NCI-H774 (cell line): Measurements from ENCODE around the gene EXOC4.

ENCODE experiments used
- DNase-seq: peaks from one replicate; lab custom pipeline; 2025; lab: John Stamatoyannopoulos, UW

Gene EXOC4

DNA sequence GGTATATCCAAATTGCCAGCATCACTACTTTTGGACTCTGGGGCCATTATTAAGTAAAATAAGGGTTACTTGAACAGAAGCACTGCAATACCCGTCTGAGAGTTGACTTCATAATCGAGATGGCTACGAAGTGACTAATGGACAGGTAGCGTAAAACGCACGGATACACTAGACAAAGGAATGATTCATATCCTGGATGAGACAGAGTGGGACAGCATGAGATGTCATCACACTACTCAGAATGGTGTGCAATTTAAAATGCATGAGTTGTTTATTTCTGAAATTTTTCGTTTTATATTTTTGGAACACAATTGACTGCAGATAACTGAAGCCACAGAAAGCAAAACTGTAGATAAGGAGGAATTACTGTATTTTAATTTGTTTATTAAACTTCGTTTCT, 452.7 kb downstream of the EXOC4 start:
- DNase-seq, result no peak

DNA sequence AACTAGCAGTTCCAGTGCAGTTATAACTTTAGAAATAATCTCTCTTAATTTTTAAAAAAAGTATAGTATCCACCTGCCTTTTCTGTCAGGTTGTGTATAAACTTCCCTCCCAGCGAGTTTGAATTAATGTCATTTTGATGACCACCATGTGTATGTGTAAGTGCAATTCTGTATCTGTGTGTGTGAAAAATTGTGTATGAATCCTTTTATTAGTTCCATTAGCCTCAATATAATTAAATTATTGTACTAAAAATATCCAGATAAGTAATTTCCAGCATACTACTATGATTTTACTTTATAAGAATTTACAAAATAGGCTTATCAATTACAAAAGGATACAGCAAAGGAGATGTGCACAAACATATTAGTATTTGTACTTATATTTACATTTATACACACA, 453.1 kb downstream of the EXOC4 start:
- DNase-seq, result no peak

DNA sequence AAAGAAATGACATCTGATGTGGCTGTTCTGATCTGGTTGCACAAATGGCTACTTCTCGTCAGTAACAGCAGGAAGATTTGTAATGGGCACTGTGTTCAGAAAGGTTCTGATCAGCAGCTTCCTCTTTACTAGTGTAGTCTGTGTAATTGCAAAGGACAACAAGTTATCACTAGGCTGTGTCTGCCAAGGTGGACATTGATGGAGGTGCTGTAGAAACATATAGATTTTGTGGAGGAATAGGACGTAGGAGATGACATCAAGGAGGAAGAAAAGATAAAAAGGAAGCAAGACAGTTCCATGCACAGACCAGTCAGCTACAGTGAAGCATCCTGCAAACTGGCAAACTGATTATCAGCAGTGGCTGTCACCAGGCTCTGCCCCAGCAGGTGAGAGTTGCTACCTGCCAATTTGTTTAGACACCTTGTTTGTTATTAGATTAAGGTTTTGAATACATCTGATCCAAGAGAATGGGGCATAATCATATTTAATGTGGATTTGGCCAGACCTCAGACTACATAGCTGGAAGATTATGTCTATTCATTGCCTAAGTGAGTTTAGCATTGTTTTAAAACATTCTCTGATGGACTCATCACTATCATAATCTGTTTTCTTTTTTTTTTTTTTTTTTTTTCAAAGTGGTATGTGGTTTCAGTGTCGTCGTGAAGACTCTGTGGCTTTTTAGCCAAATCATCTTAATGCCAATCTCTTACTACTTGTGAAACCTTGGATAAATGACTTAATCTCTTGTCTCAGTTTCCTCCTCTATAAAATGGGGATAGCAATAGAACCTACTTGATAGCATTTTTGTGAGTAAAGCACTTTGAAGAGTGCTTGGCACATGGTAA, 456.4 kb downstream of the EXOC4 start:
- DNase-seq, result no peak

DNA sequence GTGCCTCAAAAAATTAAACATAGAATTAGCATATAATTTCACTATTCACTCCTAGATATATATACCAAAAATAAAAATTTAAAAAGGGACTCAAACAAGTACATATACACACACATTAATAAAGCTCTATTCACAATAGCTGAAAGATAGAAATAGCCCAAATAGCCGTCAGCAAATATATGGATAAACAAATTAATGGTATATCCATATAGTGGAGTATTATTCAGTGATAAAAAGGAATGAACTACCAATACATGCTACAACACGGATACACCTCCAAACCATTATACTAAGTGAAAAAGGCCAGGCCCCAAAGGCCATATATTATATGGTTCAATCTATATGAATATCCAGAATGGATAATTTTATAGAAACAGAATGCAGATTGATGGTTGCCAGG, 459.7 kb downstream of the EXOC4 start:
- no peak for DNase-seq

DNA sequence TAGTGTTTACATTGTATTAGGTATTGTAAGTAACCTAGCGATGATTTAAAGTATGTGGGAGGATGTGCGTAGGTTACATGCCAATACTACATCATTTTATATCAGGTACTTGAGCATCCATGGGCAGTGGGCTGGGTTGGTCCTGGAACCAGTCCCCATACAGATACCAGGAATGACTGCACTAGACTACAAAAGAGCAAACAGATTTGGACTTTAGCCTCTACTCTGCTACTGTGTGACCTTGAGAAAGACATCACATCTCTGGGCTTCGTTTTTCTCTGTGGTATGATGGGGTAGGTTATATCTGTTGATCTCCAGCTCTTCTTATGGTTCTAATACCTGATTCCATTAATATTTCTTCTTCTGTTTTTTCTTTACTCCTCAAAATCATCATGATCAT, 461.8 kb downstream of the EXOC4 start:
- DNase-seq, result no peak

DNA sequence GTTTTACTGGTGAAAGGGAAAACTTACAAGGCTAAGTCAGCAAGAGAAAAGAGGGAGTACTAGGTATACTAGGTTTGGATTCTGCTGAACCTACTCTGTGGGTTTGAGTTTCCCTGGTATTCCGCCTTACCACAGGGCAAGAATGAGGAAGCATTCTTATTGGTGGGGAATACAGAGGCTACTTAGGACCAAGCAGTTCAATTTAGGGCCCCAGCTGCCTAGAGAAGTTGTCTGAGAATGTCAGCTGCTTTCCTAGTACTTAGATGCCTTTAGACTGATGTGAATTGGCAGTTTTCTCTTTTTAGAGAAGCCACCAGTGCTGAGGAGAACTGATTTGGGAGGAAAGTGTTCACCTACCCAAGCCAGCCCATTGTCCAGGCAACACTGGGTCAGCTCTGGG, 465.3 kb downstream of the EXOC4 start:
- no peak for DNase-seq

DNA sequence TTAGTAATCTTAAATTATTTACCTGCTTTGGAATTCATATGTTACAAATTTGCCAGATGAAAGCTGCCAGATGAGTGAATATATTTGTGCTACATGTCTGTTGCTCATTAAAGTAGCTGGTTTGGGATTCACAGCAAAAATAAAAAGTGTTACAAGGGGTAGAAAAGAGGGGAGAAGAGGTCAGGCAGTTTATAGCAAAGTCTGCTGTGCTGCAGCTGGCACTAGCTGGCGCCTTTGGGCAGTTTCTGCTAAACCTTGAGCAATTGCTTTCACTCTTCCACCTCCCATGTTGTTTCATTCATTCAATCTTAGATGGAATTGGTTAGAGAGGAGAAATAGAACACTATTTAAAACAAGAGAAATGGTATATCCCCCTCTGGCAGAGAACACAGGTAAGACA, 470.2 kb downstream of the EXOC4 start:
- DNase-seq, result no peak

DNA sequence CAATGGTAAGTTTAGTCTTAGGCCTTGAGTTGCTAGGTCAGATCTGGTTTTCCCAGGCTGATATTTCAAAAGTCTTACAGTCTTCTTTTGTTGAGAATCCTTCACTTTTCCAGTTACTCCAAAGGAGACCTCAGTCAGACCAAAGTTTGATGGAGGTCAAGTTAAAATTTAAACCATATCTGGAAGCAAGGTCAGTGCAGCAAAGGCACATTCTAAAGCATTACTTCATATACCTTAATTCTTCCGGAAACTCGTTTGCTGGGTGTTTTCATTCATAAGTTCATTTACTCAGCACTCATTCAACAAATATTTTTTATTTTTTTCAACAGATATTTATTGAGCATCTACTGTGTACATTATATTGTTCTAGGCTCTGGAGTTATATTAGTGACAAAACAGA, 471.3 kb downstream of the EXOC4 start:
- DNase-seq, result no peak

DNA sequence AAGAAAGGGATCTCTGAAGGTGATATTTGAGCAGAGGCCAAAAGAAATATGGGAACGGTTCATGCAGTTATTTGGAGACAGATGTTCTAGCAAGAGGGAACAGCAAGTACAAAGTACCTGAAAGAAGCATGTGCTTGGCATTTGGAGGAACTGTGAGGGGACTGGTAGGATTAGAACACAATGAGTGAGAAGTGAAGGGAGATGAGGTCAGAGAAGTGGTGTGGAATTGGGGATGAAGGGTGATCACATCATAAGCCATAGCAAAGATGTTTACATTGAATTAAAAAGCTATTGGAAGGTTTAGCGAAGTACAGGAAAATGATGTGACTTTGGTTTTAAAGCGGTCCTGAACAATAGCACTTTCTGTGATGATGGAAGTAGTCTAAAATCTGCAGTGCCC, 471.8 kb downstream of the EXOC4 start:
- no peak for DNase-seq

DNA sequence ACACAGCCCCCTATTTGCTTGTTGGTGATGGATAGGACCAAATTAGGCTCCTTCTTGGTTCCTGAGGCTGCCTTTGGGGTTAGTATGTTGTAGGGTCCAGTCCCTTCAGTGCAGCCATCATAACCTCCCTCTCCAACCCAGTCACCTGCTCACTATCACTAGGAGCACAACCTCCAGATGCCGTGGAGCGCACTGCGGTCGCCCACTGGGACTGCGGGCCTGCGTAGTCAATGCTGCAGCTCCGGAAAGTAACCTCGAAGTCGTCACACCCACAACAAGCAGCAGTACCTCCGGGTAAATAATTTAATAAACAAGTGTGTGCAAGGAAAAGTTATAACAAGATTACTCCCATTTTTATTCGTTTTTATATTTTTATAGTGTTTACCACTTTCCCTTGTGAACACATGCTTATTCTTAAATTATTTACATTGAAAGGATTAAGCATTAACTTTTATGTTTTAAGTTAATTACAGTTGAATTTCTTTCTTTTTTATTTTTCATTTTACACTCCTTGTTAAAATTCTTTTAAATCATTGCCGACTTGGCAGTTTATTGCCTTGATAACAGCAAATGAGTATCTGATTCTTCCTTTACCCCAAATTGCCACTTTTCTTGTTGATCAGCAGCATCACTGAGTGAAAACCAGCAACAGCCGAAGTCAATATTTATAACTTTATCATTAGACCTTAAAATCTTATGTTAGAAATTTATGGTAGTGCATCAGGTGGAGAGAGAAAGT, 474.8 kb downstream of the EXOC4 start:
- DNase-seq, result no peak

DNA sequence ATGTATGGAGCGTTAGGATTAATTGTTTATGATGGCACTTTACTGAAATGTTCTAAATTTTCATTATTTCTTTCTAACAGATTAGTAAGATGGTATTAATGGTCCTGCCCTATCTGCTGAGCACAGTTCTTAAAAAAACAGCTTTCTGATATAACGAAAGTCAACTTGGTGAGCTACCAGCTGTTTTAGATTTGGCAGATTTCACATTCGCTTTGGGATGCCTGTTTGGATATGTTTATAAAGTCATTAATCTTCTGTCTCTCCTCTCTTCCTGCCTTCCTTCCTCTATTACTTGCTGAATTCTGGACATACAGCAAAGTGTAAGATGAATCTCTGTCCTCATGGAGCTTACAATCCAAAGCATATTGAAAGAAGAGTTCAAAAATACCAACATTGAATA, 477.5 kb downstream of the EXOC4 start:
- no peak for DNase-seq

DNA sequence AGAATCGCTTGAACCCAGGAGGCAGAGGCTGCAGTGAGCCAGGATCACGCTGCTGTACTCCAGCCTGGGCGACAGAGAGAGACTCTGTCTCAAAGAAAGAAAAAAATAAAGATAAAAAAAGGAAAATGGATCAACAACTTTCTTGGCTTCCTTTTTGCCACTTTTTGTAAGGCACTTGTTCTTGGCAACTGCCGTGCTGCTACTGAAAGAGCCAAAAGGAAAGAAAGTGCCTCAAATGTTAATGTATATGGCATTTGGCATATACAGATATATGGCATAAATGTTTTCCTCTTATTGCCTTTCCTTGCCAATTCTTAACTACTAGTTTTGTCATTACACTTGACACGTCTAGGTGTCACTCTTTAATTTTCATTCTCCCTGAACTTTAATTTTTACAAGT, 480.5 kb downstream of the EXOC4 start:
- DNase-seq, result no peak

DNA sequence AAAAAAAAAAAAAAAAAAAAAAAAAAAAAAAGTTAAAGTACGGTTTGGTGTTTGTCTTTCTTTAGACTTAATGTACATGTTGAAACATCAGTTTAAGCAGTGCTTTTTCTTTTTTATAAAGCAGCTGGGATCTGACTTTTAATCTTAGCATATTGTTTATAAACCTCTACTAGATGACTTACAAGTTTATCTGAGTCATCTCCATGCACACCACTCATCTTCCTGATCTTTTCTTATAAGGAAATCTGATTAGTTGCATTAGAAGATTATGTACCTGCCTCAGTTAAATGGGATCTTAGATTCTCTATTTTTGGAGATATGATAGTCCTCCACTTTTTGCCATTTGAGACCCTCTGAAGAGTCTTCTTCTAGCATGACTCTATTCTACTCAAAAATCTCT, 482.3 kb downstream of the EXOC4 start:
- DNase-seq, result no peak

DNA sequence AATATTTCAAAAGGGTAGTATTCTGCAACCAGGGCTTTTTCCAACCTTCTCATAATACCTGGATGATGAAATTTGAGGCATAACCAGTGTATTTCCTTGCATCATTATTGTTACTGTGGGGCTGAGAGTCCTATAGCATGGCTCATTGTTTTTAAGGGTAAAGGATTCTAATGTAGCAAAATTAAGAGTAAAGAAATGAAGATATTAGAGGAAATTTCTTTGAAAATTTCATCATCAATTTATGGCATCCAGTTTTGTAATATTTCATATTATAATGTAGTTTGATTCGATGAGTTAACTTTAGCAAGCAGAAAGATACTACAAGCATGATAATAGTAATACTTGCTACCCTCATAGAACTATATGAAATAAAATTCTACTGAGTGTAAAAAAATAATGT, 486.9 kb downstream of the EXOC4 start:
- DNase-seq, result no peak

DNA sequence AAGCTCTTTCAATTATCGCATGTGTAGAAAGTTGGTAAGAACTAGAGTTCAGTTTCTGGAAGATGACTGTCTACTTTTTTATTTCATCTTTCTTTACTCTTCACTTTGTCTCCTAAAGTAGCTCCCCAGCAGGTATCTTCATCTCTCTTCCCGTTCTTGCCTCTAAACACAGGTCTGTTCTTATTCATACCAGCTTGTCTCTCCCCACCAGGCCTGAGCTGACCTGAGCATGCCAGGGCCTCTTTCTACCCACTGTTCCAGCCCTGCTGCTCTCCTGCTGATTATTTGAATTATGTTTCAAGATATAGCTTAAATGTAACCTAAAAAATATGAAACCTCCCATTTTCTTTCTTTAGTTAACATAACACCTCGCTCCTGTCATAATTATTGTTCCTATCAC, 488.2 kb downstream of the EXOC4 start:
- DNase-seq, result no peak

DNA sequence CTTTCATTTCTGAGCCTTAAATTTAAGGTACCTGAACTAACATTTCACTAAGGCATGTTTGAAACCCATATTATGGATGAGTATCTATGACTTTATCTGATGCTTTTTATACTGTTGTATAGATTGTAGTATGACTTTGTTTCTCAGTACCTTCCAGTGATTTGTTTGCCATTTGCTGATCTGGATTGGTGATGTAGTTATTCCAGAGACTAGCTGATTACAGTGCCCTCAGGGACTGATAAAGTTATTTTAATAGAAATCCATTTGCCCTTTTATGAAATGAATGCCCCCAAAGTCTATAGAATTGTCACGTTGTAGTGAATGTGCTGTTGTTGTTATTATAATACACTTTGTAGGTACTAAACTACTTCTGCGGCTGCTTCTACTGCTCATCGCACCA, 488.8 kb downstream of the EXOC4 start:
- no peak for DNase-seq

DNA sequence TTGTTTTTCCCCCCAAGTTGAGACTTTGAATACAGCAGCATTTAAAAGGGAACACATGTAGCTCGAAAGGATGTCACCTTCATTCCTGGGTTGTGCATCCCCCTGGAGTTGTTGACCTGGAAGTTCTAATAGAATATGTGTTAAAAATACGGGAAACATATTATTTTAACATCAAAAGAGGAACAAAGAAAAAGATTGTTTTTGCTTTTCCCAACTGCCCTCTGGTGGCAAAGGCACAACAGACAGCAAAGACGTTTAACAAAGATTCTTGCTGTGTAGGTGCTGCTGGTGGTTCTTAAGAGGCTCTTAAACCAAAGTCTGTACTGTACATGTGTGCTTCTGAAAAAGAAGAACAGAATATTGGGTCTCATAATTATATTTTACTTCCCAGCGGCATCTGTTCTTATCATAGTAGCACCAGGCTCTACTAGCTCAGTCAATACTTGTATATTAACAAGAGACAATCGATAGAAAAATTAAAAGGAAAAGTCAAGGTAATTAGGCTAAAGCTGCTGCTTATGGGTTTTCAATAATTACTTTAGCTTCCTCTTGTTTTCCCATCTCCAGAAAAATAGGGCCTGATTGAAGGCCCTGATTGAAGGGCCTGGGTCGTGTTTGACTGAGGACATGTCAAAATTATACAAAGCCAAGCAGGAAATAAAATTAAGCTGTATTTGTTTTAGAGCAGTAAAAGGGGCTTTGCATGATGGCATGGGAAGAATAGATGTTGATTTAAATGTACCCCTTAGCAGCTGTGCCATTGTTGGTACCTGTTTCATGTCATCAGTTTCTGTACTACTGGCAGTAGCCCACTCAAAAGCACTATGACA, 490.0 kb downstream of the EXOC4 start:
- DNase-seq, result no peak

DNA sequence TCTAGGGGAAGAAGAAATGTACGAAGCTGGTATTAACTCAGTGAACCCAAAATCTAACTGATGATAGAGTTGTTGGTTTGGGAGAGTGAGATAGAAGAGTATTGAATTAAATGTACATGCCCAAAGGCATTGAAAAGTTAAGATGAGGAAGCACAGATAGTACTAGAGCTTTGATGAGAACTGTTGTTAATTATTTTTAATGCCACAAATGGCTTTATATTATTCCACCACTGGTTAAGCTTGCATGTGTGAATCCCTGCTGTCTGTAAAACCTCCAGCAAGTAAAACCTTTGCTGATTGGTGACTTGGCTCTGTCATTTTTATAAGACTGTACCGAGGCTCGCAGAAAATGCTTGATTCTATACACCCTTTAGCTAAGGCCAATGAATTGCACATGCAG, 491.6 kb downstream of the EXOC4 start:
- DNase-seq, result no peak

DNA sequence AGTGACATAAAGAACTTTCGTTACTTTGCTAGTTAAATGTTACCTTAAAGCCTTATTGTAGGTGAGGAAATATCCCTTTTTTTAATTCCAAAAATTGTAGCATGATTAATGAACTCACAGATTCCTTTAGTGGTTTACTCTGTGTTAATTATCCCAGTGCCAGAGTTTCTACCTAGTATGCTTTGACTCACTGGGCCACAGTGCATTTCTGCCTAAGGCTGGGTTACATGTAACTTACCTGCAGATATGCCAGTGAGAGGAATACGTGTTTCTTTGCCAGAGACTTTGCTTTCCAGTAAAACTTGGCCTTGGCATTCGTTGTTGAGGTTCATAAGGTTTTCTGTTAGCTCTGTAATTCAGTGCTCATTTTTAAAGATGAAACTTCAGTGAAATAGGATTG, 493.4 kb downstream of the EXOC4 start:
- no peak for DNase-seq

DNA sequence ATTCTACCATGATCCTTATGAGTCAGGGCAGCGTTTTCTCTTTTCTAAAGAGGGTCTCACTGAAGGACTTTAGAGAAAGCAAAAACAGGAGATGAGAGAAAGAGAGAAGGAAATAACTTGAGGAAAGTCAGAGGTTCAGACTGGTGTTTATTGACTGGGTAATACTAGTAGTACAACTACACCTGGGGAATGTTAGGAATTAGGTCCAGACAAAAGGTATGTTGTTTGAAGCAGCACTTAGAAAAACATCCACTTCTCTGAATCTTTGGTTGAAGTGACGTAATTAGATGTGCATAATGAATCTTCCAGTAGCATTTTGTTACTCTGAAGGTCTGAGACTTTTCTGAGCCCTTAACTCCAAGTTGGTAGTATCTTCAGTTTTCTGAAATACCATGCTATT, 494.0 kb downstream of the EXOC4 start:
- no peak for DNase-seq

DNA sequence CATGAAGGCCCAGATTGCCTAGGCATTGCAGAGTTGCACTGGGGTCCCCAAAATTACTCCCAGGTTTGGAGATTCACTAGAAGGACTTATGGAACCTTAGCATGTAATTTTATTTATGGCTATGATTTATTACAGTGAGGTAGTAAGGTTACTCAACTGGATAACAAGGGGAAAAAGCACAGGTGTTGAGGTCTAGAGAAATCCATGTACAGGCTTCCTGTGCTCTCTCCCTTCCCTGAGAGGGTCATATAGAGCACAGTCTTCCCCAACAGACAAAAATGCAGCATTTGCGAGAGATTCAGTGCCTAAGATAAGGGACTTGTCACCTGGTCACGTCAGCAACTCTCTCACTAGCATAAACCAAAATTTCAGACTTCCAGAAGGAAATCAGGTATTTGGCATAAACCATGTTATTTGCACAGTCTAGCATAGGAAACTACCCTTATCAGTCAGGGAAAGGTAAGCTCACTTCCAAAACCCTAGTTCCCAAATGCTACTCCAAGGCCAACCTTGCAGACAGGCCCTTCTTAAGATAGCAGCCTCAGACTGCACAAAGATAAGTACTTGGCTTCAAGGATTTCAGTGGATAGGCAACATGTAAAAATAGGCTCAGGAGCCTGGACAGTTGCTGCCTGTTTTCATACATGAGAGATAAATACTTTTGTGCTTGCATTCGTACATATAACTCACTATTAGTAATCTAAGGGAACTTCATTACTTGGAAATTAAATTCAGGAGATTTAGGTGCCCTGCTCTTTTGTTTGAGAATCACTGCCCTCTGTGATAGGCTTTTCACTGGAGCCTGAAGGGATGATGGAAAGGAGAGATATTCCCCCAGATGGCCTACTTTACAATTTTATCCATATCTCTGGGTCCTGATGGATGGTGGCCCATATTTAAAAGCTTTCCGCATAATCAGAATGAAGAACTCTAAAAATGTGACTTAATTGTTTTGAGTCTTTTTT, 495.8 kb downstream of the EXOC4 start:
- no peak for DNase-seq

DNA sequence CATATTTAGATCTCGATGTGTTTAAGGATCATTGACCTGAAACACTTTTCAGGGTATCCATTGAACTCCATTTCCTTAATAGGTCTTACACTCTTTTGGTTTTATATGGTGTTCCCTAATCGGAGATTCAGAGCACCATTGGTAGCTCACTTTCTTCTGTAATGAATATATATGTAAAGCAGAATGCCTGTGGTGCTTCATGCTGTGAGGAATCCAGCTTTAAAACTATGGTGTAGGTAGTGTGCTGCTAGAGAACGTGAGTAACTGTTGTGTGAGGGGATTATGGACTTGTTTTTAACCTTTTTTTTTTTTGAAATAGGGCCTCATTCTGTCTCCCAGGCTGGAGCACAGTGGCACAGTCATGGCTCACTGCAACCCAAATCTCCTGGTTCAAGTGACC, 497.4 kb downstream of the EXOC4 start:
- no peak for DNase-seq
